K562 (cell line): Measurements from ENCODE around the gene LSM11. TPM values are rescaled to one million over a fixed set of nuclear protein-coding genes. Genes with fewer than 3 reads are reported as not detected.
A peak's percentile ranks its signal among the peaks of the same experiment; 100 is the strongest.
"Not testable (repeated sequence)": the region's sequence is repeated elsewhere in the genome, so short reads cannot be mapped to it uniquely, and the experiment has no call there.

Source experiments
- ATAC-seq: fragments of 200-7000 bp; cut with Tn5 transposase; 3 replicates; pipeline ENCODE4 v1.9.1; 2020; ENCODE audit warnings: moderate library complexity
- BruUV-seq: library from RNA; stranded (reverse); fragments of 400-500 nt; replicated peaks from 2 replicates; lab custom pipeline; 2021; lab: Mats Ljungman, UMichigan
- CTCF ChIA-PET: fragments of 300-600 bp; formaldehyde crosslinking; extraction: SDS; loops from one replicate; lab custom pipeline; 2021; ENCODE audit warnings: low intra/inter-chr PET ratio; lab: Yijun Ruan, JAX
- POLR2A ChIA-PET: fragments of 300-600, 350-650 bp; sonication (Branson Sonifier 250); formaldehyde crosslinking; extraction: SDS; loops from one replicate; lab custom pipeline; 2021; ENCODE audit warnings: antibody characterized with exemption, inconsistent platforms; lab: Yijun Ruan, JAX
- DNase-seq, 4 experiments: peaks; one replicate each; pipeline versions ENCODE4 v3.0.0 to v3.0.0-alpha.2; 2011 to 2018; ENCODE audit warnings: low spot score in 3 of 4, mixed read lengths in 3 of 4; ENCODE audit errors: extremely low read depth in 1 of 4
- FAIRE-seq: peaks from 2 replicates; lab custom pipeline; 2011; peaks lifted over from hg19 to GRCh38; lab: Jason Lieb, UNC
- H2AFZ ChIP-seq: 2 replicates; pipeline ENCODE4 v1.6.0; 2011; ENCODE audit warnings: low read depth, low read length, control low read depth, inconsistent platforms
- H3K27ac ChIP-seq: fragments of 200-600 bp; 3 replicates; pipeline ENCODE4 v1.8.0; 2011; ENCODE audit warnings: low read depth, mild to moderate bottlenecking, control low read depth, inconsistent platforms, low read length, moderate library complexity, mixed read lengths; ENCODE audit errors: extremely low read depth
- H3K27me3 ChIP-seq, 2 experiments: fragments of 300-600 bp in 1 of 2; 2 replicates in 1 of 2; 3 replicates in 1 of 2; pipeline versions ENCODE4 v1.6.0 to v1.8.0; 2011; ENCODE audit warnings: inconsistent platforms in 2 of 2, low read length in 2 of 2, mild to moderate bottlenecking in 1 of 2, mixed read lengths in 1 of 2, moderate library complexity in 1 of 2; ENCODE audit not compliant: control insufficient read depth in 2 of 2, insufficient read depth in 2 of 2
- H3K36me3 ChIP-seq: fragments of 300-600 bp; 3 replicates; pipeline ENCODE4 v1.8.0; 2011; ENCODE audit warnings: mild to moderate bottlenecking, low read length, inconsistent platforms; ENCODE audit not compliant: control insufficient read depth, insufficient read depth
- H3K4me1 ChIP-seq, 2 experiments: fragments of 200-600 bp in 1 of 2; replicated peaks in 1 of 2; 2 replicates in 1 of 2; 3 replicates in 1 of 2; pipeline versions ENCODE4 v1.5.1 to v1.8.0; 2011; ENCODE audit warnings: inconsistent platforms in 2 of 2, low read length in 2 of 2, mild to moderate bottlenecking in 1 of 2, mixed read lengths in 1 of 2, moderate library complexity in 1 of 2; ENCODE audit not compliant: control insufficient read depth in 2 of 2, insufficient read depth in 2 of 2
- H3K4me2 ChIP-seq: 2 replicates; pipeline ENCODE4 v1.6.1; 2011; ENCODE audit warnings: low read length, control low read depth, inconsistent platforms, mixed read lengths; ENCODE audit not compliant: insufficient read depth
- H3K4me3 ChIP-seq: fragments of 200-600 bp; sonication (generic), shearing (Covaris generic); 2 replicates; pipeline ENCODE4 v1.5.1; 2016; ENCODE audit warnings: control low read depth, inconsistent platforms
- H3K79me2 ChIP-seq: fragments of 200-600 bp; 3 replicates; pipeline ENCODE4 v1.8.0; 2011; ENCODE audit warnings: low read length, inconsistent platforms; ENCODE audit not compliant: control insufficient read depth, insufficient read depth
- H3K9ac ChIP-seq, 2 experiments: 2 replicates each; pipeline versions ENCODE4 v1.6.0 to v1.6.1; 2011; ENCODE audit warnings: low read depth in 2 of 2, low read length in 2 of 2, control low read depth in 1 of 2, inconsistent platforms in 1 of 2, mild to moderate bottlenecking in 1 of 2, mixed read lengths in 1 of 2; ENCODE audit not compliant: insufficient read depth in 1 of 2
- H3K9me1 ChIP-seq: one replicate; pipeline ENCODE4 v1.6.0; 2011; ENCODE audit warnings: inconsistent platforms, mild to moderate bottlenecking, low read length, moderate library complexity; ENCODE audit not compliant: control insufficient read depth, insufficient read depth
- H3K9me3 ChIP-seq: replicated peaks from 2 replicates; pipeline ENCODE4 v1.5.1; 2011; ENCODE audit warnings: low read depth, low read length, inconsistent platforms; ENCODE audit not compliant: control insufficient read depth, insufficient read depth
- H4K20me1 ChIP-seq: replicated peaks from 2 replicates; pipeline ENCODE4 v1.6.1; 2011; ENCODE audit warnings: low read length, inconsistent platforms, mixed read lengths; ENCODE audit not compliant: control insufficient read depth, insufficient read depth
- ETV6 ChIP-seq, 3 experiments: fragments of 150-350 bp in 1 of 3; sonication (generic) in 1 of 3; formaldehyde crosslinking in 1 of 3; IDR thresholded peaks; 2 replicates each; pipeline versions ENCODE4 v1.6.1 to v1.8.0; 2014 to 2022; ENCODE audit warnings: borderline replicate concordance in 2 of 3, low read depth in 2 of 3, antibody characterized with exemption in 1 of 3, low read length in 1 of 3, mild to moderate bottlenecking in 1 of 3, missing genetic modification reagents in 1 of 3
- RCOR1 ChIP-seq, 2 experiments: IDR thresholded peaks; 2 replicates each; pipeline ENCODE4 v1.6.1; 2012; ENCODE audit warnings: low read depth in 2 of 2, low read length in 2 of 2, borderline replicate concordance in 1 of 2, improper control_type of control experiment in 1 of 2
- TCF7 ChIP-seq: sonication (generic); IDR thresholded peaks from 2 replicates; pipeline ENCODE4 v1.6.1; 2016; ENCODE audit warnings: antibody characterized with exemption, borderline replicate concordance
- WGBS: fragments of 100-300 bp; shearing (Covaris generic); methylation state at CpG from one replicate; pipeline ENCODE4 v1.1.6; 2016; ENCODE audit warnings: low coverage, mixed read lengths; ENCODE audit not compliant: insufficient coverage; ENCODE audit errors: missing lambda C conversion rate; 5-methylcytosine and 5-hydroxymethylcytosine counted together
- in situ Hi-C: fragments of 300-500 bp; cut with MboI; formaldehyde crosslinking; loops from 4 replicates; pipeline ENCODE4 v1.15.0; 2018; ENCODE audit warnings: inconsistent platforms, mixed read lengths
- intact Hi-C: fragments of 100-400 bp; cut with micrococcal nuclease; formaldehyde crosslinking; loops from 2 replicates; pipeline ENCODE4 v1.14.2; 2022
- polyA plus RNA-seq, 8 experiments: library from polyadenylated mRNA; depleted of rRNA in 4 of 8; stranded (reverse) in 5 of 8; unstranded in 3 of 8; fragments of >200 nt; fragmentation: Nextera tagmentation in 2 of 8; fragmentation: Illumina TruSeq in 1 of 8; extraction: Ambion mirVana in 2 of 8; extraction: Trizol in 1 of 8; gene quantifications; 2 replicates each; pipeline versions ENCODE4 v1.2.1 to v1.2.3, GENCODE V29; 2011 to 2014; ENCODE audit warnings: inconsistent platforms in 1 of 8, missing spikeins in 1 of 8
- total RNA-seq, 7 experiments: library from RNA; depleted of rRNA in 6 of 7; stranded (reverse); fragments of >200 nt in 6 of 7; fragmentation: Illumina TruSeq in 2 of 7; extraction: Trizol in 2 of 7; gene quantifications; 2 replicates each; pipeline versions ENCODE4 v1.2.1 to v1.2.3, GENCODE V29; 2011 to 2021; ENCODE audit warnings: low replicate concordance in 1 of 7

Gene LSM11
- total and polyA plus RNA-seq, 9 of the 15 experiments (the other 6 are each of a cell fraction or from before 2014, with no cell fraction given): 1.8 to 9.4 (median 4.7) TPM

DNA sequence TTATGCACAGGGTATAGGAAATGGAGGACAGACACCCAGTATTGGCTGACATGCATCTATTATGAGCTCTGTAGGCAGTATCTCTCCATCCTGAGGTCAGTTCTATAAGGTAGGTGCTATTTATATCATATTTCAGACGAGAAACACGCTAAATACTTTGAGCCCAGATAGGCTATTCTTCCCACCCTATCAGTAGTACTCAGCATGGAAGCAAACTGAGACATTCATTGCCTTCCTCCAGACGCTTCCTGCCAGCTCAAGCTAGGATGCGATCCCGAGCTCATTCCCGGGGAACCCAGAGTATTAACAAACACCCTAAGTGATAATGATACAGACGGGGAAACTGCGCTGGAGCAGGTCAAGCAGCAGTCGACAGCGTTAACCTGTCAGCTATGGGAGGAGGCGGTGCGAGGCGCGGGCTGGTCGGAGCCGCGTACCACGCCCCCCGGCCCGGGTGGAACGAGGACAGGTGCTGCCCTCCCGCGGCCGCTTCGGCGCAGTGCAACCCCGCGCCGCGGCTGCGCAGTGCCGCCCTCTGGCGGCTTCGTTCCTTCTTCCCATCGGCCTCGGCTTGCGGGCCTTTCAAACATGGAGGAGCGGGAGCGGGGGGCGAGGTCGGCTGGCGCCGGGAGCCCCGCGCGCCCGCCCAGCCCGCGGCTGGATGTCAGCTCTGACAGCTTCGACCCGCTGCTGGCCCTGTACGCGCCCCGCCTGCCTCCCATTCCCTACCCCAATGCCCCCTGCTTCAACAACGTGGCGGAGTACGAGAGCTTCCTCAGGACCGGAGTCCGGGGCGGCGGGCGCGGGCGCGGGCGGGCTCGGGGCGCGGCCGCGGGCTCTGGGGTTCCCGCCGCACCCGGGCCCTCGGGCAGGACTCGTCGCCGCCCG lies at the start of gene LSM11 (continued):
- no peak for TF ChIP-seq ETV6 (IDR thresholded peaks at IDR 0.05; ENCODE audit: borderline replicate concordance in 1 of 2, low read depth in 2 of 2, low read length in 1 of 2)
- no peak for TF ChIP-seq ETV6 (CRISPR knock-in tag; IDR thresholded peaks at IDR 0.05; ENCODE audit: borderline replicate concordance)
- peak; percentile 43; the same call in 1 of the 2 replicates for TF ChIP-seq TCF7
- peak in 1 of 2 experiments; percentile 69; a peak in 1 of 4 replicates for TF ChIP-seq RCOR1 (IDR thresholded peaks at IDR 0.05; ENCODE audit: borderline replicate concordance in 1 of 2, low read depth in 2 of 2, low read length in 2 of 2)

- POLR2A ChIA-PET: interaction anchor here (1.0 kb wide), 1 partner anchor 13 kb away, joined by 3 read pairs; no protein-coding TSS in a partner anchor
- H3K9me1 ChIP-seq, H3K27me3 ChIP-seq, H2AFZ ChIP-seq, H3K27ac ChIP-seq, in situ Hi-C loops, H3K4me2 ChIP-seq, intact Hi-C loops, DNase-seq, H3K36me3 ChIP-seq, H3K79me2 ChIP-seq, FAIRE-seq, CTCF ChIA-PET, H3K9ac ChIP-seq, H3K9me3 ChIP-seq, ATAC-seq, H4K20me1 ChIP-seq, H3K4me1 ChIP-seq, H3K4me3 ChIP-seq, BruUV-seq: not testable (repeated sequence)
- 56% methylated on average over 15 of the region's 25 CpGs for WGBS
Observed at GRCh38 chr5:157693816-157694215, 49.7 kb upstream of the LSM11 start.

DNA sequence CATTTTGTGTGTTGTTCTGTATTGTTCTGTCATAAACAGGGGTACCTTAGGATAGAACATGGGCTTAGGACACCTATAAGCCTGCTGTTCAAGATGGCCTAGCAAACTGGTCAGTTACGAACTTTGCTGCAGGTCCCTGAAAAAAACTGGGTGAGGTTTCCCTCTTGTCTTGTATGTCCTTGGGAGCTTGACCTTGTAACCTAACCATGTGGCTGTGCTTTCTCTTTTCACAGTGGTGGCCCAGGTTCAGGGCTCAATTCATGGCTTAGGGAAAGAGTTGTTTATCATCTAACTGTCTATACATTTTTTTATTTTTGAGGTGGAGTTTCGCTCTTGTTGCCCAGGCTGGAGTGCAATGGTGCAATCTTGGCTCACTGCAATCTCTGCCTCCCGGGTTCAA lies 47.4 kb upstream of the LSM11 start:
- intact Hi-C loops, H4K20me1 ChIP-seq, H3K4me3 ChIP-seq, DNase-seq, H3K79me2 ChIP-seq, H3K27ac ChIP-seq, ATAC-seq, H3K36me3 ChIP-seq, POLR2A ChIA-PET, H3K9me1 ChIP-seq, BruUV-seq, H2AFZ ChIP-seq, H3K9ac ChIP-seq, H3K27me3 ChIP-seq, H3K4me1 ChIP-seq, CTCF ChIA-PET, FAIRE-seq, H3K9me3 ChIP-seq, in situ Hi-C loops, H3K4me2 ChIP-seq: not testable (repeated sequence)
- 10% methylated on average over 3 of the region's 3 CpGs for WGBS
